GM21619 (cell line): ENCODE results near the gene PTPRD.
"Not testable (repeated sequence)": the region's sequence is repeated elsewhere in the genome, so short reads cannot be mapped to it uniquely, and the experiment has no call there.

ENCODE experiments used
- ATAC-seq: cut with Tn5 transposase; IDR thresholded peaks from one replicate; pipeline ENCODE4 v1.9.1; 2021; ENCODE audit not compliant: unreplicated experiment

Gene PTPRD

DNA sequence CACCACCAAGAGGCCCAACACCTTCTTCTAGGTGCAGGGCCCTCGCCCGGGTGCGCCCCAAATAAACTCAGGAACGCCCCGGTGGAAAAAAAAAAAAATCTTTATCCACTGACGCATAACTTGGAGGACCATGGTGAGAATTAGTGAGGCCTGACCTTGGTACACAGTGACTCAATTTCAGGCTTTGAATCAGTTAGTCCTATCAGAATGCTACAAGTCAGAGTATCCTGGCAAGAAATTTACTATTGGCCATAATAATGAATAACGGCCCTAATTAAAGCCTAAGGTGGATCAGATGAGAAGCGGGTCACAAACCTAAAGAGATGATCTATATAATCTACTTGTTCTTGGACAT, 1899.0 kb downstream of the PTPRD start:
- ATAC-seq, result no peak

DNA sequence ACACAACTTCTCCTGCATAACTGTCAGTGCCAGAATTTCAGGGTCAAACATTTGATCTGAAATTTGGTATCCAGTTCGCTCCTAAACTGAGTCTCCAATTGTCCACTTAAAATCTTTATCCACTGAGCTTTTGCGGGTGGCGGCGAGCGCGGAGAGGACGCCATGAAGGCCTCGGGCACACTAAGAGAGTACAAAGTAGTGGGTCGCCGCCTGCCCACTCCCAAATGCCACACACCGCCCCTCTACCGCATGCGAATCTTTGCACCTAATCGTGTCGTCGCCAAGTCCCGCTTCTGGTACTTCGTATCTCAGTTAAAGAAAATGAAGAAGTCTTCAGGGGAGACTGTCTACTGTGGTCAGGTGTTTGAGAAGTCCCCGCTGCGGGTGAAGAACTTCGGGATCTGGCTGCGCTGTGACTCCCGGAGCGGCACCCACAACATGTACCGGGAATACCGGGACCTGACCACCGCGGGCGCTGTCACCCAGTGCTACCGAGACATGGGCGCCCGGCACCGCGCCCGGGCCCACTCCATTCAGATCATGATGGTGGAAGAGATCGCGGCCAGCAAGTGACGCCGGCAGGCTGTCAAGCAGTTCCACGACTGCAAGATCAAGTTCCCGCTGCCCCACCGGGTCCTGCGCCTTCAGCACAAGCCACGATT, 1899.5 kb downstream of the PTPRD start:
- ATAC-seq, result no peak

DNA sequence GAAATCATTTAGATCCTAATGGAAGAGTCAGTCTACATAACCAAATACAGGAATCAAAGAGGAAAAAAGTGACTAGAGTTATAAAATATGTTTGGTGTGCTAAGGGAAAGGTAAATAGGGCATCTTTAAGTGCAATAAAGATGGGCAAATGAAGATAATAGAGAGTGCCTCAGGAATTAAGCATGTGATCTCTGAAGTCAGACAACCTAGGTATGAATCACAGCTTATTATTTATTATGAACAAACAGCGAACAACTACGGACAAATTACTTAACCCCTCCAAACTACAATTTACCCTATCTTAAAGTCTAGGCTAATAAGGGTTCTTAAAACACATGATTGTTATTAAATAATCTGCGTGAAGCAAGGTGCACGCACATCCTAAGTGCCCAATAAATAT, 1903.1 kb downstream of the PTPRD start:
- ATAC-seq, result no peak

DNA sequence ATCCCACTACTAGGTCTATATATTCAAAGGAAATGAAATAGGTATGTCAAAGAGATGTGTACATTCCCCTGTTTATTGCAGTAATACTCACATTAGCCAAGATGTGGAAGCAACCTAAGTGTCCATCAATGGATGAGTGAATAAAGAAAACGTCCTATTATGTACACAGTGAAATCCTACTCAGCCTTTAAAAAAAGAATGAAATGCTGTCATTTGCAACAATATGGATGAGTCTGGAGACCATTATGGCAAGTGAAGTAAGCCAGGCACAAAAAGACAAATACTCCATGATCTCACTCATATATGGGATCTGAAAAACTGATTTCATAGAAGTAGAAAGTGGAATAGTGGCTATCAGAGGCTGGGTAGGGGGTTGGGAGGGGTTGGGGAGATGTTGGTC, 1904.1 kb downstream of the PTPRD start:
- no peak for ATAC-seq

DNA sequence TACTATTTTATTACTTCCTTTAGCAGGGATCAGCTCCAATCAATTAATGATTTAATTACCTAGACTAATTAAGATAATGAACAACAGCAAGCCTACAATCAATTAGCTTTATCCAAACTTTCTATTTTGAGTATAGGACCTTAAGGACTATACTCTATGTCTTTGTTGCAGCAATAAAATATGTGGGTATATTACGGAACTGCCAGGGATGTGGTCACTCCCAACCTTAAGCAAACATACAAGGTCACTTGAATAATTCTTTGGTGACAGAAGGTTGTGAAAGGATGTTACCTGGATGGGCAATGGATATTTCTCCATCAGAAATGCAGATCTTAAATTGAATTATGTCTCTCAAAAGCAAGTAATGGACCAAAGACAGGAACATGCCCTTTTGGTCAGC, 1905.8 kb downstream of the PTPRD start:
- no peak for ATAC-seq

DNA sequence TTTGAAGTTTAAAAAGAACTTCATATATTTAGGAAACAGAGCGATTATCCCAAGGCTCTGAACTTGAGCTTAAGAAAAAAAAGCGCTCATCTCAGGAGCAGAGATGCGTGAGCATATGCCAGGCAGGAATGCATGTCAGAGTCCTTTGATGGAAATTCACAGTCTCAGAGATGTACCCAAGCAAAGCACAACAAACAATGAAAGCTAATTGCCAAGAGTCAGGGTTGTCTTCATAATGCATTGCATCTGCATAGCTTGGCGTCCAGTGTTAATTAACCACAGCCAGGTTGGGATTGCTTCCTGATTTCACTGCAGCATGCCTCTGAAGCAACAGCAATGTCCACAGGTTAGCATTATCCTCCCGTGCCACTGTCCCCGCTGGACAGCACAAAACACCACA, 1906.3 kb downstream of the PTPRD start:
- ATAC-seq, result no peak

DNA sequence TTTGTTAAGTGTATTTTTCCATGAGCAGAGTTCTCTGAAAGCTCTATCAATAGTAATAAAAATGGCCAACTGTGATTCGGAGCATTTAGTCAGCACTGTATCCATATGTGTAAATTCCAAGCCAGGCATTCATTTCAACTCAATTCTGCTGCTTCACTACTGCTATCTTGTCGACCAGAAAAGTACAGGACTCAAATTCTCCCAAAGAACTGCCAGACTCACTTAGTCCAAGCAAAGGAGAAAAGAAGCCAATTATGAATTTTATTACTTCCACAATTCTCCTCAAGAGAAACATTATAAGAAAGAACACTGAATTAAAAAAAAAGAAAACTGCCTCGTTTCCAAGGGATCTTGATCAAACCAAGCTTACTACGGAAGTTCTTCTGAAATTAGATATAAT, 1906.9 kb downstream of the PTPRD start:
- ATAC-seq, result no peak

DNA sequence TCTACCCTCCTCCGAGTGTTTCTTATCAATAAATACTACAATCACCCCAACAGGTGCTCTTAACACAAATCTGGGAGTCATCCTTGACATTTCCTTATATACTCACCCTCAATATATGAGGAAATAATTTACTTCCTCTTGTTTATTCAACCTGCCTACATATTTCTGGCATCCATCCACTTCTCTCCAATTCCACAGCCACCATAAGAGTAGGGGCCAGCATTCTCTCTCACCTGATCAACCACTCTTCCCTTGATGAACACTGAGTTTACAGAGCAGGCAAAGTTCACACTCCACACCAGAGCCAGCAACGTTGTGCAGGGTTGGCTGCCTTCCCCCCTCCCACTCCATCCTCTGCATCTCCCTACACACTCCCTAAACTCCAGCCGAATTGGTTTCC, 1908.9 kb downstream of the PTPRD start:
- ATAC-seq, result no peak

DNA sequence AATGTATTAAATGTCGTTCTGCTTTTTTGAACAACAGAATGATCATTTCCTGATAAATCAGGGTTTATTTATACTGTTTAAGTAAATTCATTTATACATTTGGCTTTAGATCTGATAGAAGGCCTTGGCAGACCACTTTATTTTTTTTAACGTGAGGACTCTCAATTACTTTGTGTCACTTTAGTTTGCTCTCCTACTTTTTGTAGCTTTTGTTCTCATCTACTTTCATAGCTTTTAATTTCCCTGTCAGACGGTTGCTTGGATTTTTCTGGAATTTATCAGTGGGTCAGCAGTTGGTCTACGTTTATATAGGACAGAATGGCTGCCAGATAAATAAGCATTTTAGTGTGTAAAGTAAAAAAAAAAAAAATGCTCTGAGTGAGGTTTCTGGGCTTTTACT, 1910.9 kb downstream of the PTPRD start:
- ATAC-seq, result no peak

DNA sequence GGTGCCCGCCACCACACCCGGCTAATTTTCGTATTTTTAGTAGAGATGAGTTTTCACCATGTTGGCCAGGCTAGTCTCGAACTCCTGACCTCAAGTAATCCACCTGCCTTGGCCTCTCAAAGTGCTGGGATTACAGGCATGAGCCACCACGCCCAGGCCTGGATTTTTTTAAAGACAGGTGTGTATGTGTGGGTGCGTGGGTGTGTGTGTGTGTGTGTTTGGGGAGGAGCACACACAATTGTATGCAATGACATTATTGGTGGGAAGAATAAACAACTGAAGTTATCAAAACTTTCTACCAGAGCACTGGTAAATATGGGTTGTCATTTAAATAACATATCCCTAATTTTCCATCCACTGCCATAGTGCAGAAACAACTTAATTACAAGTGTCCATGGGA, 1915.2 kb downstream of the PTPRD start:
- not testable (repeated sequence) for ATAC-seq

DNA sequence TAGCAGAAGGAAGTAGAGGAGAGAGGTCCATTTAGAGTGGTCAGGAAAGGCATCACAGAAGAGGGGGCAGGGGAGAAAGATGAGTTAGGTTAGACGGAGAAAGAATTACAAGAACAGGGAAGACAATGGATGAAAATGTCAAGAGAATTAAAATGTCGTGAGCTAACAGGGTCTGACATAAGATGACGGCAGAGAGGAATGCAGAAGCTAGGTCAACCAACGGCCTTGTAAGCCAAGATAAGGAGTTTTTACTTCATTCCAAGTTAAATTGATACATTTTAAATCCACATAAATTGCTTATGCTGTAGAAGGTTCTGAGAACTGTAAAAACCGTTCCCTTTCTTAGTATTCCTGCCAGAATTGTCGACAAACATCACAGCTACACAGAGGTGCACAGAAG, 1916.3 kb downstream of the PTPRD start:
- no peak for ATAC-seq

DNA sequence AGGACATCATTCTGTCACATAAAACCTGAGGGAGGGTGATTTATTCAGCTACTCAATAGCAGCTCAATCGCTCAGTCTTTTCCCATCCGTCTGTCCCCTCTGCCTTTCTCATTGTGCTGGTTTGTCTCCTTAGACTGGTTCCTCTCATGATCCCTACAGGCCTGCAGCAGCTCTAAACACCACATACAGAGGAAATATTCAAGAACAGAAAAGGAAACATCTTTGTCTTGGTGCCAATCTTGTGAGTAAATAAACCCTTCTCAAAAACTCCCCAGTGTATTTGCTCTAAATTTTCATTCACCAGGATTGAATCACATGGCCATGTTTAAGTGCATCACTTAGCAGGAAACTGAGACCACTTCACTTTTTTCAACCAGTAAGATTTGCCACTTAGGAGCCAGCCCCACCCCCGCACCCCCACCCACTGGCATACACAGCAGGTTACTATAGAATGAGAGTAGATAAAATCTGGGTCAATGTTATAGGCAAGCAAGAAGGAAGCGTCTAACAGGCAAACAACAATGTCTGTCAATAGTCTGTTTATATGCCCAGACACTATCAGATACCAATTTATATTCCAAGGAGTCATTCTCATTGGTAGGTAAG, 1917.7 kb downstream of the PTPRD start:
- ATAC-seq, result no peak

DNA sequence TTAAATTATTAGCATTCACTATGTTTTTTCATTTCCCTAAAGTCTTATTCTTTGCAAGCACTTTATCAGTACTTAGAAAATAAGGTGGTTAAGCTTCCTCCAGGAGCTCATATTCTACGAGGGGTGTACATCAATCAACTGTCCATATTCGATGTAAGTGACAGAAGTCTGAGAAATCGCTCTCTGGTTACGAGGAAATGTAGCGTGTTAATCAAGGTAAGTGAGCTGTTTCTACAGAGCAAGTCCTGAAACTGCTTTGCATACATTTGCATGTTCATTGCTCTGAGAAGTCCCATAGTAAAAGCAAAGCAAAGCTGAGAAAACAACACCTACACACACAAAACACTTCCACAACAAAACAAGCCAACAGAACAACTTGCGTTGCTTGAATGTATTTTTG, 1919.3 kb downstream of the PTPRD start:
- ATAC-seq, result no peak

DNA sequence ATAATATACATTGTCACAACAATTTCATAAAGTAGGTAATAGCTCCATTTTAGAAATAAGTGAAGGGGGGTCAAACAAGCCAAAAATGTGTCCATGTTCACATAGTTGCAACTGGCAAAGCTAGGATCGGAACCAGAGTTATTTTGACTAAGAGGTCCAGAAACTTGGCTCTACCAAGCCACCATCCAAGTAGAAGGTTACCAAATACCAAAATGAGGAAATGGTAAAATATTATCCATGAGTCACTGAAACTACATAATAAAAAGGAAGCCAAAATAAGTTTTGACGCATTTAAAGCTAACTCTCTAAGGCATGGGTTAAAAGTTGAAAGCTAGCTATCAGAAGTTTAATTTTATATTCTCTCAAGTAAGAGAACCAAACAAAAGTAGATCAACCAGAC, 1926.3 kb downstream of the PTPRD start:
- ATAC-seq, result no peak

DNA sequence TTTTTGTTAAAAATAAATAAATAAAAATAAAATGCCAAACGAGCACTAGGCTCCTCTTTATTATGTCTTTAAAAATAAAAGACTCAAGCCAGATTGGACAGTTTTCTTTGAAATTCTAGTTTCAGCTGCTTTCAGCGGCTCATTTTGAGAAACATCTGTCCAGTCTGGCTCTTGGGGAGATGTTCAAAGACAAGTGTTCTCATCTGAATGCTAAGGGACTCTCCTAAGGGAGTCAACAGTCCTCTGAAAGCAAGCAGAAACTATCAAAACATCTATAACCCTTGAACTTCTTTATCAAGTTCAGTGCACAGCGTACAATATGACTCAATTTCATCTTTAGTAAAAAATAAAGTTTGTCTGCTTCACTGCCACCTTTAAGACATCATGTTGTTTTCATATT, 1927.0 kb downstream of the PTPRD start:
- no peak for ATAC-seq

DNA sequence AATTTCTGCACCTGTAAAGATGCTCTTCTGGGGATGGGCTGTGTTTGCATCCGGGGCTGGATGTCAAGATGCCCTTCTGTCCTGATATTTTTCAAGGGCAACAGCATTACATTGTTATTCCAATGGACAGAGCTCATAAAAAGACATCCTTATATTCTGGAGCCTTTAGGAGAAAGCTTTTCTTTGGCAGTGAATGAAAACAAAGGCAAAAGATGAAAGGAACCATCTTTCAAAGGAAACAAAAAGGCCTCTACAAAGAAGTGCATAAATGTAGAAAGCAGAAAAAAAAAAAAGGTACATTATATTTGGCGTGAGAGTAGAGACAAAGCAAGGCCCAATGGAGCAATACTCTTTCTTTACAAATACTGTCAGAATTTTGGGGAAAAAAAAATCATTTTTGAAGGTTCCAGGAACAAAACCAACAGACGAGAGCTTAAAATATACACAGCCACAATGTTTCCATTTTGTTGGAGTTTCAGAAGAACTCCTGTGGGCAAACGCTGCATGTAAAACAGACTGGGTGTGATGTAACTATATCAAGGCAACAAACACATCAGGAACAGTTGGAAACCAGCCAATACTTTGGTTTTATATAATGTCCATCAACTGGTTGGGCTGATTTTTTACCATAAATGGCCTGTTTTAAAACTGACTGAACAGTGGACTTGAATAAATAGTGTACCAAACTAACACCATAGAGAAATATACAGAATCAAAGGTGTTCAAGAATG, 1927.7 kb downstream of the PTPRD start:
- ATAC-seq, result no peak

DNA sequence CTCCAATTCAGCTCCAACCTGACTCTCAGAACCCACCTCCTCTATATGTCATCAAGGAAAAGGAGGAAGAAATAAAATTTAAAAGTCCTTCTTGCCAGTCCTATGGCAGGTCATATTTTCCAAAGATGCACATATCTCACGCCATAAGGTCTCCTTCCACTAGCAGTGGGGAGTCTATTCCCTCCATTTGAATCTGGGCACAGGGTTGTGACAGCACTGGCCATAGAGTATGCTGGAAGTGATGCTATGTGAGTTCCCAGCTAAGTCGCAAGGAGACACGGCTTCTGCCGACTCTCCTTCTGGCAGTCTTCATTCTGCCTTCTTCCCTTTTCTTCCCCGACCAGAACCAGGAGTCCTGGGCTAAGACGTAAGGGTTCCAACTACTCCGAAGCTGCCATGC, 1929.3 kb downstream of the PTPRD start:
- no peak for ATAC-seq

DNA sequence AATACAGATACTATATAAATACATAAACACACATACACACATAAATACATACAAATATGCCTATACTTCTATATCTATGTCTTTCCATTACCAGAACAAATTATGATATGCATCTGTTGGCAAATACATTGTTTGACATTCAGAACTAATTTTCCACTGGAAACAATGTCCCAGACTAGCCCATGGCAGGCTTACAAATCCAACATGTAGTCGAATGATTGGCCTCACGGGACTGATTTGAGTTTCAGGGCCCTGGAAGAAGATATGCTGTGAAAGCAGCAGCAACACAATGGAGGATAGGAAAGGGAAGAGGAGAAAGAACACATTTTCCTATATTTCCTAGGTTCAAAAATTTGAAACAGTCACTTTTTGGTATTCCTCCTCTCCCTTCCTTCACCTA, 1932.1 kb downstream of the PTPRD start:
- no peak for ATAC-seq

DNA sequence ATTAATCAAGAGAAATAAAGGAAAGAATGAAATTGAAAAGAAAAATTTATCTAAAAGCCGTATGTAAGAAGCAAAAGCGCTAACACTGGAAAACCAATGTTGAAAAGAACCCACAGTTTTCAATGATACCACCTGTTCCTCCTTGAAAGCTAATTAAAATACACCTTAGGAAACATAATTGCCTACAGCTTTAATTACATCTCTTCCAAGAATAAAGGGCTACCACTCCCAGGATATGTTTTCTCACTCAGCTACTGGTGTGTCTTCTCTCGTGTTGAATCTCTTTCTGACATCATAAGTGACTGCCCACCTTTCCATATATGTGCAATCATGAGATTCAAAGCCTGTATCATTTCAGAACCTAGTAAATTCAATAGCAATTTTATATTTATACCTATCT, 1932.6 kb downstream of the PTPRD start:
- no peak for ATAC-seq

DNA sequence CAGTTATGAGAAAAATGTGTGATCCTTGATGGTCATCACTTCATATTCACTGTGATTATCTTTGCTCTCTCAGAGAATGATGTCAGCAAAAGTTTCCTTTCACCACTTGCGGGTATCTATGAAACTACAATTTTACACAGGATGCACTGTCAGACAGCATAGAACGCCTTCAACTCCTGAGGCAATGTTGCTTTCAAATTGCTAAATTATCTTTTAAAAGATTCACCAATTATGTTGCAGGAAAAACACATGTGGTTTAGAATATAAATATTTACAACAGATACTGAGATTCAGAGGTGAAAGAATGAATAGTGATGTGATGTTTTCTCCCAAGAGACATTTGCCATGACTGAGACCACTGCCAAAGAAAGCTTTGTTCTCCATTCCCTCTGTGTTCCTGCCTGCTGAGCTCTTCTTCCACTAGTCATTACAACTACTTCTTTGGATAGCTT, 1933.4 kb downstream of the PTPRD start:
- ATAC-seq, result no peak

DNA sequence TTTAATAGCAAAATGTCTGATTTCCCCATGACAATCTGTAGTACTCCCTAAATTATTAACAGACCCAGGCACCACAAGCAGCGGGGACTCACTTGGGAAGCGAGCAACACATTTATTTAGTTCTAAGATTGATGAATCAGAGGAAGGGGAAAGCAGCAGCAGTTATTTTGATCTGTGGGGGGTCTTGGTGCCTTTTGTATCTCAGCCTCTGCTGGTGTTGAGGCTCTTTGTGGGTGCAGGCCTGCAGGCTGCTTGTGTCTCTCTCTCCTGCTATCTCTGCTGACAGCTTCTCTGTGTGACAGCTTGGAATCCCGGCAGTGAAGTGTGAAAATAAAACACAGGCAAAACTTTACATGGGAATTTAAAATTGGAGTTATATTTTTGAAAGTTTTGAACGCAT, 1935.1 kb downstream of the PTPRD start:
- no peak for ATAC-seq

DNA sequence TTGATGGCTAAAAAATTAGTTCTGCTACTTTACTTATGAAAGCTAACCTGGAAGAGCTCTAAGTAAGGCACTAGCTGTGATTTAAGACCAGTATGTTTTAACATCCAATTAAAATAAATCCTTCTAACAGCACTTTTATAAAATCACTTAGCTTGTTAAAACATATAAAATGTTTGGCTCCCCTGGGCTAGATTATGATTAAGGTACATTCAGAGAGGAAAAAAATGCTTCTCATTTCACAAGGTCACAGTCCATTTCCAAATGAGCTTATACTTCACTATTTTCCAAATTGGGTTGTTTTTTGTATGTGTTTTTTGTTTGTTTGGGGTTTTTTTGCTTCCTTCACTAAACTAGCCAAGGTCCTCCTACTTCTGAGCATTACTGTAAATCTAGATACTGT, 1938.3 kb downstream of the PTPRD start:
- no peak for ATAC-seq

DNA sequence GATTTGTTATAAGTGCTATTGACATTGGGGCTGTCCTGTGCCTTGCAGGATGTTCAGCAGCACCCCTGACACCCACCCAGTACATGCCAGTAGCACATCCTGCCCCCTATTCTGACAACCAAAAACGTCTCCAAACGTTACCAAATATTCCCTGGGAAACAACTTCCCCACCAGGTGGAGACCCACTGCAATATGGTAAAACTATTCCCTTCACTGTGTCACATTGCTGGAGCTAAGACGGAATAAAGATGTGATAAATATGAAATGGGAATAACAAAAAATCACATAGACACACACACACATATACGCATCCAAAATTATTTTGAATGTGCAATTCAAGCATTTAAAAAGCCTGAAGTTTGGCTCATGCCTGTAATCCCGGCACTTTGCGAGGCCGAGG, 1939.0 kb downstream of the PTPRD start:
- no peak for ATAC-seq
